Activated T-cell treated with anti-CD3 and anti-CD28 coated beads for 4 hours (primary cell): Measurements from ENCODE around the gene ZFP57.

Experiments
- DNase-seq: peaks from one replicate; pipeline ENCODE4 v3.0.0-alpha.2; 2020

Gene ZFP57

DNA sequence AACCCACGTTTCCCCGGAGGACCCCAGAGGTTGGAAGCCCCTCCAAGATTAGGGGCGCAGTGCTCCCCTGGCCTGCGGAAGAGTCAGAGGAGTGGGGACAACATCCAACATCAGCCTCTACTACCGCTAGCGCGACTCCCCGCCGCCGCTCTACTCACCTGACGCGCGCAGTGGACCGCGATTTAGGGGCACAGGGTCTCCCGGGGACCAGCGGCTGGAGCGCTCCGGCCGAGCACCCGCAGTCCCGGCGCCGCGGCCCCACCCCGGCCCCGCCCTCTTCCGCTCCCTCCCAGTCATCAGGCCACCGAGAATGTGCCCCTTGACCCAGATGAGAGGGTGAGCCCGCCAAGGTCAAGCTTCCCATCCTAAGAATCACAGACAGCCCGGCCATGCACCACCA lies at the start of gene ZFP57:
TSS of gene ZFP57 (minus strand) at position 249 of the 400 bp plus-strand sequence. CDS start 4,149 bp downstream, outside the sequence.
- no peak for DNase-seq

DNA sequence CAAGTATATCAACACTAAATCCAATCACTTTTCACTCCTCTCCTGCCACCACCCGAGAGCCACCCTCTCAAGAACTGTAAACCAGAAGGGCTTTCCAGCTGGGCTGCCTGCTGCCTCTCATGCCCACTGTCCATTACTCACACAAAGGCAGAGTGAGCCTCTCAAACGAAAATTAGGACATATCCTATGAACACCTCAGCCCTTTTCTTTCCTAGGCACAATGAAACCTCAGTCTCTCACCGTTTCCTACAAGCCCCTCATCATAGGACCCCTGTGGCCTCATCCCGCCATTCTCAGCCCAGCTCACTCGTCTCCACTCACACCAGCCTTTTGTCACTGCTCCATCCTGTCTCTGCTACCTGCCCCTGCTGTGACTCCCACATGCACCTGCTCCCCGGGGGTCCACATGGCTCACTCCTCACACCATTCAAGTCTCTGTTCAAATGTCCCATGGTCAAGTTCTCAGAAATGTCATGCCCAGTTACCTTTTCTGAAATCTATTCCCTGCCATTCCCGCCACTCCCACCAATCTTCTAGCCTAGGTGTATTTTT lies 49.7 kb upstream of the ZFP57 start:
- no peak for DNase-seq

GRCh38 chr6:29729774-29730328 lies 48.9 kb upstream of the ZFP57 start:
- DNase-seq = no peak

- no peak for DNase-seq
Measured at GRCh38 chr6:29728875-29729270, 47.9 kb upstream of the ZFP57 start.

DNA sequence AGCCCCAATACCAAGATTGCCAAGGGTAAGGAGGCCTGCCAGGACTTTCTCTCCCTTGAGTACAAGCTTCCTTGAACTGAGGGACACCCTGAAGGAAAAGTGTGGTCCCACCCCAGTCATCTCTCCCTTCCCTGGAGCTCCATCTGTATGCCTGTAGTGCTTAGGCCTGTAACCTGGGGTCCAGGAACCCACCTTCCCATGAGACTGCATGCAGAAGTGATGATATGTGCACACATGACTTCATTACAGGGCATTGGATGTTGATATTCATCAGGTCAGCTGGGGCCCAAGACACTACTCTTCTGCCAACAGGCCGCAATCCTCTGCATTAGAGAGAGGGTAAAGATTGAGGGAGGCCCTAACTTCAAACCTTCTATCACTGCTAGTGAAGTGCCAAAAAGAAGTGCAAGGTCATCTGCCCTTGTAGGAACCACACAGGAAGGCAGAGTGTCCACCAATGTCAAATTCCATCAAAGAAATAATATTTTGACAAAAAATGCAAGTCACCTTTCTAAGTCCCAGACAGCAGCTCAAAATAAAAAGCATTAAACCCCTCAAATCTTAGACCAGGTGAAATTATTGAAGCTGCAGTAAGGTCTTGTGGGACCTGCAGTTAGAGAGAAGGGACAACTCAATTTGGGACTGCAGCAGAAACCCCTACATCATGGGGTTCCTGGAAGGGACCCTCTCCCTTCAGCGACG lies 47.4 kb upstream of the ZFP57 start:
- DNase-seq = no peak

GRCh38 chr6:29727637-29728036 lies 46.7 kb upstream of the ZFP57 start:
- no peak for DNase-seq

- no peak for DNase-seq
Measured at GRCh38 chr6:29726571-29727194, 45.7 kb upstream of the ZFP57 start.

DNA sequence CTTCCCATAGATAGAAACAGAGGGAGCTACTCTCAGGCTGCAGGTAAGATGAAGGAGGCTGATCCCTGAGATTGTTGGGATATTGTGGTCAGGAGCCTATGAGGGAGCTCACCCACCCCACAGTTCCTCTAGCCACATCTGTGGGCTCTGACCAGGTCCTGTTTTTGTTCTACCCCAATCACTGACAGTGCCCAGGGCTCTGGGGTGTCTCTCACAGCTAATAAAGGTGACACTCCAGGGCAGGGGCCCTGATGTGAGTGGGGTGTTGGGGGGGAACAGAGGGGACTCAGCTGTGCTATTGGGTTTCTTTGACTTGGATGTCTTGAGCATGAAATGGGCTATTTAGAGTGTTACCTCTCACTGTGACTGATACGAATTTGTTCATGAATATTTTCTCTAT lies 45.0 kb upstream of the ZFP57 start:
- no peak for DNase-seq

- DNase-seq = no peak
Measured at GRCh38 chr6:29724937-29725869, 44.3 kb upstream of the ZFP57 start.

GRCh38 chr6:29723666-29724588 lies 43.0 kb upstream of the ZFP57 start:
- peak; percentile 80 for DNase-seq

- peak; percentile 74 for DNase-seq
Measured at GRCh38 chr6:29723262-29723665, 42.3 kb upstream of the ZFP57 start, which contains the start of gene HLA-F. TSS of gene HLA-F (plus strand) at chr6:29723434. CDS start at chr6:29723464, 30 bp downstream.

DNA sequence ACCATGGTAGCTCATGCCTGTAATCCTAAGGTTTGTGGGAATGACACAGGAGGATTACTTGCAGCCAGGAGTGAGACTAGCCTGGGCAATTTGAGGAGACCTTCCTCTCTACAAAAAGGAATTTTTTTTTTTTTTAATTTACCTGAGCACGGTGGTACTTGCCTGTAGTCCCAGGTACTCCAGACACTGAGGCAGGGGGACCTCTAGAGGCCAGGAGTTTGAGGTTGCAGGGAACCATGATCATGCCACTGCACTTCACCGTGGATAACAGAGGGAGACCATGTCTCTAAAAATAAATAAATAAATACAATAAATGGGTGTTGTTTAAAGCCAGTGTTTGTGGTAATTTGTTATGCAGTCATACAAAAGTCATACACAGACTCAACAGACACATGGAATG lies 39.9 kb upstream of the ZFP57 start:
- no peak for DNase-seq

GRCh38 chr6:29710281-29710941 lies 29.5 kb upstream of the ZFP57 start:
- no peak for DNase-seq

DNA sequence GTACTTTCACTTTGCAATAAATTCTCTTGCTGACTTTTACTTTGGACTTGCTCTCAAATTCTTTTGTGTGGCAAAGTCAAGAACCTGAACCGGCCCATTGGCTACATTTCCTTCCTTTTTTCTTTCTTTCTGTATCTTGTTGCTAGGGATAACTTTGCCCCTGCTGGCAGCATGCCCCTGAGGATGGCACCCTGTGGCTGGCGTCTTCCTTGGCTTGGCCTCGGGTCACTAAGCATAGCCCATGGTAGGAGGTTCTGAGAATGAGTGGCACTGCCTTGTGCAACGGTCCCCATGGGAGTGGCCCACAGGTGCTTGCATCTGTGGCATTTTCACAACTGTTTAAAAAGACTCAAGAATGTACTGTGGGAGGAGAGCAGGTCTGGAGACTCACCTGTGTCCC lies 28.2 kb upstream of the ZFP57 start:
- no peak for DNase-seq

DNA sequence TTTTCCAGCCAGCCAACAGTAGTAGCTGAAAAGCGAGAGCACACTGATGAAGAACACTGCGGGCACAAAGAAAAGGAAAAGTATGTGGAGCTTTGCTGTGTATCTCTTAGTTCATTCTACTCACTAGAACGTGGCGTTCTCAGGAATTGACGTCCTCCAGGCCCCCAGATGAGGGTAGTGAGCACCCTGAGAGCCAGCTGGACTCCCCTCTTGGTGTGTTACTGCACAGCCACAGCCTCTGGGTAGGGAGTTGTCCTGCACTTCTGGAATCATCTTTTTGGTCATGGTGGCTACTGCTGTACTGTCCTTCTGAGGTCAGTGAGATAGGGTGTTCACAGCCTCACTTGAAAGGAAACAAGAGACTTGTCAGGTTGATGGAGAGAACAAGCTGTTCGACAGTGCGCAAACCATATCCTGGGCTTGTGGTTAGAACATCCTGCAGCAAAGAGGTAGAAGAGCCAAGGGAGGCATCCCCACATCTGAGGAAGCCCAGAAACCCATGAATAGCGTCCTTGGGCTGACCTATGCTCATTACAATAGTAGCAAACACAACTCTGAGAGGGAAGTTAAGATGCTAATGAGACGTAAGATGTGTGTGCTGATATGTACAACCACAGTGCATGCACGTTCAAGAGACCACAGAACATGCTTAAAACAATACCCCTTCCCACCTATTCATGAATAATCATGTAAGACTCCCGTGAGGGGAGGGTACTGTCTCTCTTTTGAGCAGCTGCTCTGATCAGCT lies 27.7 kb upstream of the ZFP57 start:
- DNase-seq = no peak

- DNase-seq = no peak
Measured at GRCh38 chr6:29705389-29706231, 24.7 kb upstream of the ZFP57 start.

GRCh38 chr6:29702519-29703103 lies 21.7 kb upstream of the ZFP57 start:
- peak; percentile 68 for DNase-seq

DNA sequence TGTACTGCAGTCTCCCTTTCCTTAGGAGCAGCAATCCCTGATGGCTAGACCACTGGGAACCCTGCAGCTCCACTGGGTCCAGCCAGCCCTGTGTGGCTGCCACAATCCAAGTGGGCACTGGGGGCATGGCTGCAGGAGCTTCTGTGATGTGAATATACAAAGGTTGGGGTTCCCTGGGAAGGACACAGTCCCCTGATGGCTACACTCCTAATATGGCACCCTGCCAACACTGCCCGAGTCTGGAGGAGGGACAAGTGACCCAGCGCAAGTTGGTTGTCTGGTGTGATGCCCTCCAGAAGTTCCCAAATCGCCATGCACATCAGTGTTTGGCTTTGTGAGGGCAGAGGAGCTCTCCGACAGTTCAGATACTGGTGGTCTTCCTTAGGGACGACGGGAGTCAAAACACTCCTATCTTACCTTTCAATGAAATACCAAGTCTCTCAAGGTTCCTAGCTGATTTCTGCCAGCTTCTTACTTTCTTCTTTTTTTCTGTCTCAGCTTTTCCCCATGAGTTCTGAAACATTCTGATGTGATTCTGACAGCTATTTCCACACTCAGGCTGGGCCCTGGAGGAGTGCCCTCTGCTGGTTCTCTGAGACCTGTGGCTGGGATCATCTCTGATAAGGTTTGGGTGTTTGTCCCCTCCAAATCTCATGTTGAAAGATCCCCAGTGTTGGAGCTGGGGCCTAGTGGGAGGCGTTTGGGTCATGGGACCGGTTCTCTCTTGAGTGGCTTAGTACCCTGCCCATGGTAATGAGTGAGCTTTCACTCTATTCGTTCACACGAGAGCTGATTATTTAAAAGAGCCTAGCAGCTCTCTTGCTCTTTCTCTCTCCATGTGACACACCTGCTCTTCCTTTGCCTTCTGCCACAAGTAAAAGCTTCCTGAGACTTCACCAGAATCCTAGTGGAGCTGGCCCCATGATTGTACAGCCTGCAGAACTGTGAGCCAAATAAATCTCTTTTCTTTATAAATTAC lies 15.5 kb upstream of the ZFP57 start:
- DNase-seq = no peak
